ENCODE measurements around the gene RUBCN.
"Not testable (repeated sequence)": the region's sequence is repeated elsewhere in the genome, so short reads cannot be mapped to it uniquely, and the experiment has no call there.

The RUBCN gene

DNA sequence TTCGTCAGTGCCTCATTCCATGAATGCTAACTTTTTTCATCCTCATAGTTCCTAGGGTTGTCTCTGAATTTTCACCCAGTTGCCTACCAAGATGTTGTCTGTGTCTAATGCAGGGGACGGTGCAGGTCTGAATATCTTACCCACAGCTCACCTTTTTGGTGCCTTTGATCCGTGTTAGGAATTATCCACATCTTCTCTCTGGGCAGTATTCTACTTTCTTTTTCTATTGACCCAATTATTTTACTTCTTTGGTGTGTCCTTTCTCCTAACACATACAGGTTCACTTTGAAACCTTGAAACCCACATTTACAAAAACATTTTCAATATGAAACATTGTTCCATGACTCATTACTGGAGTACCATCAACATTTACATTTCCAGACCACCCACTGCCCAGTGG is 80.6 kb downstream of the RUBCN start:
- not testable (repeated sequence) for H3K27me3 ChIP-seq (replicated peaks; ENCODE audit: control insufficient read depth, insufficient read depth, low read length); H3K9ac ChIP-seq (ENCODE audit: low read length); H3K9me3 ChIP-seq (ENCODE audit: control insufficient read depth, low read length)

DNA sequence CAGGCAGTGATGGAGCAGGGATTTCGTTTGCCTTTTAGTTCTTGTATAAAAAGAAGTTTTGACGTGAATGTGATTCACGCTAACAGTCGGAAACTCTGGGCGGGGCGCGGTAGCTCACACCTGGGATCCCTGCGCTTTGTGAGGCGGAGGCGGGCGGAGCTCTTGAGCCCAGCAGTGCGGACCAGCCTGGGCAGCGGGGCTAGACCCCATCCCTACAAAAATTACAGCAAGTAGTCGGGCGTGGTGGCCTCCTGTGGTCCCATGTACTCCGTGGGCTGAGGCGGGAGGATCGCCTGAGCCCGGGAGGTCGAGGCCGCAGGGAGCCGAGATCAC is 81.7 kb downstream of the RUBCN start:
- DNase-seq (ENCODE audit: low read depth); H3K9ac ChIP-seq (ENCODE audit: low read length); H3K4me1 ChIP-seq (ENCODE audit: control insufficient read depth, insufficient read depth, low read length); H3K27me3 ChIP-seq (replicated peaks; ENCODE audit: control insufficient read depth, insufficient read depth, low read length); H3K9me3 ChIP-seq (ENCODE audit: control insufficient read depth, low read length); H3K36me3 ChIP-seq (ENCODE audit: control insufficient read depth, insufficient read depth, low read length, severe bottlenecking); H3K4me3 ChIP-seq (ENCODE audit: low read length): not testable (repeated sequence)

More for the DNA sequence above, 80.6 kb downstream of the RUBCN start:
- DNase-seq (ENCODE audit: low read depth); H3K36me3 ChIP-seq (ENCODE audit: control insufficient read depth, insufficient read depth, low read length, severe bottlenecking); H3K4me3 ChIP-seq (ENCODE audit: low read length); H3K4me1 ChIP-seq (ENCODE audit: control insufficient read depth, insufficient read depth, low read length): not testable (repeated sequence)

DNA sequence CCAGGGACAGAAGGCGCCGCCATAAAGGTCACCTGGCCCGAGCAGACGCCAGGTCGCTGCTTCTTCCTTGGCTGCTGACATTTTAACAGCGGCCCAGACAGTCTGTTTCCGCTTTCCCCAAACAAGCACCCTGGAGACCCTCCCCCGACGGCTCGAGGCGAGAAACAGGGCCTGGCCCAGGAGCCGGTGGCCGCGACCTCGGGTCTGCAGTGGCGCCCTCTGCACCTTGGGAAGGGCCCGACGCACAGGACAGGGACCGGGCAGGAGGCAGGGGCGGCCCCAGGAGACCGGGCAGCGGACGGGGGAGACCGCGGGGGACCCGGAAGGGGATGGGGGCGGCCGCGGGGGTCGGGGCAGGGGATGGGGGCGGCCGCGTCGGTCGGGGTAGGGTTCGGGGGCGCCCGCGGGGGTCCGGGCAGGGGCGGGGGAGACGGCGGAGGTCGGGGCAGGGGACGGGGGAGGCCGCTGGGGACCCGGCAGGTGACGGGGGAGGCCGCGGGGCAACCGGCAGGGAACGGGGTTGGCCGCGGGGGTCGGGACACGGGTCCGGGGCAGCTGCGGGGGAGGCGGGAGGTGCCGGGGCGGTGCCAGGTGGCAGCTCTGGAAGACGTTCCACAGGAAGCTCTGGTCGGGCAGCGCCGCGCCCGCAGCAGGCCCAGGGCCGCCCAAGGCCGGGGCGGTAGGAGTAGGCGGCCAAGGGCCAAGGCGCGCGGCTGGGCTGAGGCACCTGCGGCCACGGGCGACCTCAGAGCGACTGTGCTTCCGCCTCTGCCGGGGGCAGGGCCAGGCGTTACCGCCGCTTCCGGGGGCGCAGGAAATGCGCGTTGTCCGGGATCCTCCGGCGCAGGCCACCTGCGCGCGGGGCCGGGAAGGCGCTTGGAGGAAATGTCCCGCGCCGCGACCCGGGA is 82.4 kb downstream of the RUBCN start:
- not testable (repeated sequence) for H3K4me3 ChIP-seq (ENCODE audit: low read length)
- DNase-seq (ENCODE audit: low read depth) = peak; percentile 5

DNA sequence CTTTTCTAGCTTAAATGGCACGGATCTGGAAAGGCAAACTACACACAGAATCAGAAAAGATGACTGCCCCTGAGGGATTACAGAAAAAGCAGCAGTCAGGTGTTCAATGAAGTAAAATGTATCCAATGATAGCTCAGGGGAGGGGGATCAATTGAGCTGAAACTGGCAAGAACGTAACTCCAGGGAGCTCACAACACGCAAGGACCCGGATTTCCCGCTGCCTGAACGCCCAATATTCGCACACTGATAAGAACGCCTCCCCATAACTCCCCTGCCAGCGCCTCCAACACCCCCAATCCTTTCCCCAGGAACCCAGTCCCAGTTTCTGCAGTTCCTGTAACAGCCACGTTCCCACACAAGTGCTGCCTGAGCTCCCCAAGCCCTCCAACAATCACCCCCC is 83.8 kb downstream of the RUBCN start:
- not testable (repeated sequence) for H3K4me3 ChIP-seq (ENCODE audit: low read length); DNase-seq (ENCODE audit: low read depth); H3K27me3 ChIP-seq (replicated peaks; ENCODE audit: control insufficient read depth, insufficient read depth, low read length); H3K36me3 ChIP-seq (ENCODE audit: control insufficient read depth, insufficient read depth, low read length, severe bottlenecking); H3K9me3 ChIP-seq (ENCODE audit: control insufficient read depth, low read length); H3K9ac ChIP-seq (ENCODE audit: low read length); H3K4me1 ChIP-seq (ENCODE audit: control insufficient read depth, insufficient read depth, low read length)

More for the DNA sequence above, 82.4 kb downstream of the RUBCN start:
- H3K27me3 ChIP-seq (replicated peaks; ENCODE audit: control insufficient read depth, insufficient read depth, low read length); H3K4me1 ChIP-seq (ENCODE audit: control insufficient read depth, insufficient read depth, low read length); H3K9ac ChIP-seq (ENCODE audit: low read length); H3K9me3 ChIP-seq (ENCODE audit: control insufficient read depth, low read length); H3K36me3 ChIP-seq (ENCODE audit: control insufficient read depth, insufficient read depth, low read length, severe bottlenecking): not testable (repeated sequence)

DNA sequence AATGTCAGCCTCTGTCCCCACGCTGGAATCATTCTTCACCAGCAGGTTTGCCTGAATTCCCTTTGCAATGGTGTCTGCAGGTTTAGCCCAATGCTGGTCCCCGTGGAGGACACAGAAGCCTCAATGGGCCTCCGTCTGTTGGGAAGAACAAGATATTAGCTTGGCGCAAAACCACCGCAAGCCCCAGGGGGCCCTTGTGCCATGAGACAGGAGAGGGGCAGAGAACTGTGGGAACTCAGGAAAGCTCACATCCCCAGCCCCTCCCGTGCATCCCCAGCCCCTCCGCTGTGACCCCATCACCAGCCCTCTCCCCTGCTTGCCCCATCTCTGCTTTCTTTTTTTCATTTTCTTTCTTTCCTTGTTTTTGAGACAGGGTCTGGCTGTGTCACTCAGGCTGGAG is 89.1 kb downstream of the RUBCN start:
- not testable (repeated sequence) for H3K9me3 ChIP-seq (ENCODE audit: control insufficient read depth, low read length); H3K9ac ChIP-seq (ENCODE audit: low read length); DNase-seq (ENCODE audit: low read depth); H3K4me3 ChIP-seq (ENCODE audit: low read length); H3K36me3 ChIP-seq (ENCODE audit: control insufficient read depth, insufficient read depth, low read length, severe bottlenecking); H3K27me3 ChIP-seq (replicated peaks; ENCODE audit: control insufficient read depth, insufficient read depth, low read length); H3K4me1 ChIP-seq (ENCODE audit: control insufficient read depth, insufficient read depth, low read length)

DNA sequence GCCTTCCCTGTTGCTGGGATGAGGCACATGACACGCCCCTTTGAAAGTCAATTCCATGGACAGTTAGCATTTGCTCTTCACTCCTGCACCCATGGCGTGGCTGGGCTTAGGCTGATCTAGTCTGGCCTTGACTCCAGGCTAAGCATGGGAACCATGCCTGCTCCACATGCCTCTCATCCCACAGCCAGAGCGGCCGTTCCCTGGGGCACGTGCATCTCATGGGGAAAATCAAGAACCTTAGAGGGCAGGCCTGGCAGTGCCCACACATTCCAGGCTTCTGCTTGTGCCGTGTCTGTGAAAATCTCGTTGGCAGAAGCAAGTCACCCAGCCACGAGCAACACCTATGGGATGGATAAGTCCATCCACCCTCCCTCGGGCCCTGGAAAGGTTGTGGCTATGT is 89.5 kb downstream of the RUBCN start:
- not testable (repeated sequence) for H3K4me3 ChIP-seq (ENCODE audit: low read length); DNase-seq (ENCODE audit: low read depth); H3K27me3 ChIP-seq (replicated peaks; ENCODE audit: control insufficient read depth, insufficient read depth, low read length); H3K4me1 ChIP-seq (ENCODE audit: control insufficient read depth, insufficient read depth, low read length); H3K9ac ChIP-seq (ENCODE audit: low read length); H3K36me3 ChIP-seq (ENCODE audit: control insufficient read depth, insufficient read depth, low read length, severe bottlenecking); H3K9me3 ChIP-seq (ENCODE audit: control insufficient read depth, low read length)

DNA sequence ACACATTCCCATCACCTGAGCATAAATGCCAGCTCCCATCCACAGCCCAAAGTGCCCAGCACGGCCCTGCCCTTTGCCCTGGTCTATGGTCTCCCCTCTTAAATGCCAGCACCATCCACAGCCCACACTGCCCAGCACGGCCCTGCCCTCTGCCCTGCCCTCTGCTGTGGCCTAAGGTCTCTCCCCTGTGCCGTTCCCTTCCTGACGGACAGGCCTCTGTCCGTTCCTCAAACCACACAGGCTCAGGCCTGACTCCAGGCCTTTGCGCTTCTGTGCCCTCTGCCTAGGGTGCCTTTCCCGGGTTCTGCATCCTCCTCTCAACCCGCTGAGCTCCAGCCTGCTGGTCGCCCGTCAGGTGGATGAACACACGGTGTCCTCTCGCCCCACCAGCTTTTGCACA is 90.4 kb downstream of the RUBCN start:
- not testable (repeated sequence) for H3K9me3 ChIP-seq (ENCODE audit: control insufficient read depth, low read length); H3K9ac ChIP-seq (ENCODE audit: low read length); H3K4me1 ChIP-seq (ENCODE audit: control insufficient read depth, insufficient read depth, low read length); H3K36me3 ChIP-seq (ENCODE audit: control insufficient read depth, insufficient read depth, low read length, severe bottlenecking); H3K27me3 ChIP-seq (replicated peaks; ENCODE audit: control insufficient read depth, insufficient read depth, low read length); H3K4me3 ChIP-seq (ENCODE audit: low read length); DNase-seq (ENCODE audit: low read depth)

DNA sequence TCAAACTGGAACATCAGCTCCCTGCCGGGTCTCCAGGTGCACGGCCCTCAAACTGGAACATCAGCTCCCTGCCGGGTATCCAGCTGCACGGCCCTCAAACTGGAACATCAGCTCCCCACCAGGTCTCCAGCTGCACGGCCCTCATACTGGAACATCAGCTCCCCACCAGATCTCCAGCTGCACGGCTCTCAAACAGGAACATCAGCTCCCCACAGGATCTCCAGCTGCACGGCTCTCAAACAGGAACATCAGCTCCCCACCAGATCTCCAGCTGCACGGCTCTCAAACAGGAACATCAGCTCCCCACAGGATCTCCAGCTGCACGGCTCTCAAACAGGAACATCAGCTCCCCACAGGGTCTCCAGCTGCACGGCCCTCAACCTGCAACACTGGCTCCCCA is 99.1 kb downstream of the RUBCN start:
- not testable (repeated sequence) for H3K27me3 ChIP-seq (replicated peaks; ENCODE audit: control insufficient read depth, insufficient read depth, low read length); H3K4me3 ChIP-seq (ENCODE audit: low read length); H3K9me3 ChIP-seq (ENCODE audit: control insufficient read depth, low read length); H3K36me3 ChIP-seq (ENCODE audit: control insufficient read depth, insufficient read depth, low read length, severe bottlenecking); H3K4me1 ChIP-seq (ENCODE audit: control insufficient read depth, insufficient read depth, low read length); H3K9ac ChIP-seq (ENCODE audit: low read length); DNase-seq (ENCODE audit: low read depth)

DNA sequence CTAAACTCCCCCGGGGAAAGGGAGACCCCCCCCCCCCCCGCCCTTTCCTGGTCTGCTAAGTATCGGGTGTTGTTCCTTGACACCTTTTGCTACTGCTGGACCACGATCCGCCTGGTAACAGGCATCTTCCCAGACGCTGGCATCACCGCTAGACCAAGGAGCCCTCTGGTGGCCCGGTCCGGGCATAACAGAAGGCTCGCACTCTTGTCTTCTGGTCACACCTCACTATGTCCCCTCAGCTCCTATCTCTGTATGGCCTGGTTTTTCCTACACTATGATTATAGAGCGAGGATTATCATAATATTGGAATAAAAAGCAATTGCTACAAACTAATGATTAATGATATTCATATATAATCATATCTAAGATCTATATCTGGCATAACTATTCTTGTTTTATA is 104.7 kb downstream of the RUBCN start:
- H3K9ac ChIP-seq (ENCODE audit: low read length); H3K4me1 ChIP-seq (ENCODE audit: control insufficient read depth, insufficient read depth, low read length); H3K9me3 ChIP-seq (ENCODE audit: control insufficient read depth, low read length); H3K27me3 ChIP-seq (replicated peaks; ENCODE audit: control insufficient read depth, insufficient read depth, low read length); DNase-seq (ENCODE audit: low read depth); H3K4me3 ChIP-seq (ENCODE audit: low read length); H3K36me3 ChIP-seq (ENCODE audit: control insufficient read depth, insufficient read depth, low read length, severe bottlenecking): not testable (repeated sequence)

DNA sequence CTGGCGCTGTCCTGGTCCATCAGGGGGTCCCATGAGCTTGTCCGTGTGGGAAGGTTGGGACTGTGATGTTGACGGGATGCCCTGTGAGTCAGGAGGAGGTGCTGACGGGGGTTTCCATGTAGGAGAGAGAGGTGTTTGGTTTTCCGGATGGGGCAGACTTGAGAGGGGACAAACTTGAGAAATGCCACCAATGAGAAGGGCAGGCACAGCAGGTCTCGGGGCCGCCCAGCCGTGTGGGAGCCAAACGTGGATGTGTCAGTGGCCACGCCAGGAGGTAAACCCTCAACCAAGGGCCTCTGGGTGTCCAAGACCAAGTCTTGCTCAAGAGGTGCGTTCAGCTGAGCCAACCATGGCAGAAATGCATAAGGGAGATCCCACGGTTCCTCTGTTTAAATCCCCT is 105.9 kb downstream of the RUBCN start:
- not testable (repeated sequence) for H3K9ac ChIP-seq (ENCODE audit: low read length)

DNA sequence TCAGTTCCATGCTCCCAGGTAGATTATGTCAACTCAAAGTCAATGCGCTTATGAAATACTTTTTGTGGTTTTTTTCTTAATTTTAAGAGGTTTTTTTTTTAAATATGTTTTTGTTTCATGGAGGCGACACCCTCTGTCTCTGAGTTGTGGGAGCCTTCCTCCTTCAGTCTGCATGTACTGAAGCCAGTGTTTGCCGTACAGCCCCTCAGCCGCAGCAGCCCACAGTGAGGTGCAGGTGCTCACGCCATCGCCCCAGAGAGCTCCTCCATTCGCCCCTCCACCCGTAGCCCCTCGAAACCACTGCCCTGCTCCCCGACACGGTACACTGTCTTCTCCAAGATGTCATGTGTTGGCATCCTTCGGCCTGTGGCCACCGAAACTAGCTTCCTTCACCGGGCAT is 107.4 kb downstream of the RUBCN start:
- not testable (repeated sequence) for H3K4me3 ChIP-seq (ENCODE audit: low read length); H3K4me1 ChIP-seq (ENCODE audit: control insufficient read depth, insufficient read depth, low read length); H3K9ac ChIP-seq (ENCODE audit: low read length); H3K27me3 ChIP-seq (replicated peaks; ENCODE audit: control insufficient read depth, insufficient read depth, low read length); H3K36me3 ChIP-seq (ENCODE audit: control insufficient read depth, insufficient read depth, low read length, severe bottlenecking); H3K9me3 ChIP-seq (ENCODE audit: control insufficient read depth, low read length); DNase-seq (ENCODE audit: low read depth)

More for the DNA sequence above, 105.9 kb downstream of the RUBCN start:
- DNase-seq (ENCODE audit: low read depth); H3K4me1 ChIP-seq (ENCODE audit: control insufficient read depth, insufficient read depth, low read length); H3K9me3 ChIP-seq (ENCODE audit: control insufficient read depth, low read length); H3K27me3 ChIP-seq (replicated peaks; ENCODE audit: control insufficient read depth, insufficient read depth, low read length); H3K36me3 ChIP-seq (ENCODE audit: control insufficient read depth, insufficient read depth, low read length, severe bottlenecking); H3K4me3 ChIP-seq (ENCODE audit: low read length): not testable (repeated sequence)
